Dedifferentiated amniotic fluid mesenchymal stem cell (primary cell): ENCODE measurements around the gene GIMAP8.
"Not testable (repeated sequence)": the region's sequence is repeated elsewhere in the genome, so short reads cannot be mapped to it uniquely, and the experiment has no call there.

ENCODE experiments used
- DNase-seq: peaks from one replicate; pipeline ENCODE4 v3.0.0-alpha.2; 2016; ENCODE audit errors: extremely low spot score

GIMAP8 gene

DNA sequence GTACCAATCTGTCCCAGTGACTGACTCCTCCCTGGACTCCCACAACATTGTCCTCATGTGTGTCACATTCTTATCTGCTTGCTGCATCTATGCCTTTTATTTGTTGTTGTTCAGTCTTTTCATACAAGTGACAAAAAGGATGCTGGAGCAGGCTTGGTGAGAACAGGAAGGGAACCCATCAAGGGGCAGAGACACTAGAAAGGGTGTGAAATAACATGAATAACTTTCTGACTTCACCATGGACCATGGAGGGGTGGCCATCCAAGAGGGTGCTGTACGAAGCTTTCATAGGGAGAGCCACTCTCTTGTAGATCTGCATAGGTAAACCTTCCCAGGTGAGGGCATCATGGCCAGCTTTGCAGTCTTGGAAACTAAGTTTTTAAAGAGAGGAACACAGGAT lies 14.5 kb downstream of the GIMAP8 start:
- no peak for DNase-seq

DNA sequence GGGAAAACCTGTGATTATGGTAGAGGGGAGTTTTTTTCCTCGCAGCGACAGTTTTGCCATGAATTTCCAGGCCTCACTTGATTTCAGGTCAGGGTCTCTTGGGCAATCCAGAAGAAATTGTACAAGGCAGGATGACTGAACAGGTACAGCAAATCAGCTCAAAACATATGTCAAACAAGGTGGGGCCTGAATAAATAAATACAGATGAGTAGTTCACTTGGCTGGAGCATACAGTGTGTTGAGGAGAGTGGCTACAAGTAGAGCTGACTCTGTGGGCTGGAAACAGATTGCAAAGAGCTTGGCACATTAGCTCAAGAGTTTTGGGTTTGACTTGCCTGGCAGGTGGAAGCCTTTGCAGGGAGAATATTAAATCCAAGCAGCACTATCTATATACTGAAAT lies 15.0 kb downstream of the GIMAP8 start:
- no peak for DNase-seq

DNA sequence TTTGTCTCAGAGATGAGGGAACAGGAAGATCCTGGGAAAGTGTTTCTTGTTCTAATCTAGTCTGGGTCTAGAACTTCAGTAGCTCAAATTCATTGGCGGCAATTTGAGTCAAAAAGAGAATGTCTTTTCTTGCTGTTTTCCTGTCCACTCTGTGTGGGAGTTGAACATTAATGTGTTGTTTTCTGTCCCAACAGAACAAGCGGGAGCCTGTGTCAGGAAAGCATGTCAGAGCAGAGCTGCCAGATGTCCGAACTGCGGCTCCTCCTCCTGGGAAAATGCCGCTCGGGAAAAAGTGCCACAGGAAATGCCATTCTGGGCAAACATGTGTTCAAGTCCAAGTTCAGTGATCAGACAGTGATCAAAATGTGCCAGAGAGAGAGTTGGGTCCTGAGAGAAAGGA lies 16.0 kb downstream of the GIMAP8 start:
- DNase-seq = no peak

DNA sequence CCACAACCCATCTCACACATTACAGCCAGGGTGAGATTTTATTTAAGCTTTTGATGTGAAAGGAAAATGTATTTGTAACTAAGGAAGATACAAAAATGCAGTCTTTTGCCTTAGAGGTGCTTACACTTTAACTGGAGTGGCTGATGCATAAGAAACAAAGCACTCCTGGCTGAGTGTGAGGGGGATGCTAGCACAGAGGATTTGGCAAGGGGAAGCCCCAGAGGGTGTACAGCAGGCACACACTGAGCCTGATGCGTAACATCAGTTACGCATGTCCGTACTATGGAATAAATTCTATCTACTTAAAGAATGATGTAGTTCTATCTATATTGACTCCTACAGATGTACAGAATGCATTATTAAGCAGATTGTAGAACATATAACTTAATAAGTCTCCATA lies 17.8 kb downstream of the GIMAP8 start:
- no peak for DNase-seq

DNA sequence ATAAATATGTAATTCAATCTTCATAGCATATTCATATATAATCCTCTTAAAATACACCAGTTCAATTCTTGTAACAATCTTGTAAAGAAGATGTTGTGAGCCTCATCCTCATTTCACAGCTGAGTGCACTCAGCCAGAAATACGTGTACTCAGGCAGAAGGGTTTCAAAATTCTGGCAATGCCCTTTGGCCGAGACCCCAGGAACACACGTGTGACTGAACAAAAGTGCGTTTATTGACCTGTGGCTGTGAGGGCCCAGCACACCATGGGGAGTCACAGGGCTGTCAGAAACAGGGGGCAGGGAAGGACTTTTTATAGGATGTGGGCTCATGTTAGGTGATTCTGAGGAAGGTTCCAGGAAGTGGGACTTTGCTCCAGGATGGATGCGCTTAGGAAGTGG lies 21.5 kb downstream of the GIMAP8 start:
- DNase-seq = no peak

DNA sequence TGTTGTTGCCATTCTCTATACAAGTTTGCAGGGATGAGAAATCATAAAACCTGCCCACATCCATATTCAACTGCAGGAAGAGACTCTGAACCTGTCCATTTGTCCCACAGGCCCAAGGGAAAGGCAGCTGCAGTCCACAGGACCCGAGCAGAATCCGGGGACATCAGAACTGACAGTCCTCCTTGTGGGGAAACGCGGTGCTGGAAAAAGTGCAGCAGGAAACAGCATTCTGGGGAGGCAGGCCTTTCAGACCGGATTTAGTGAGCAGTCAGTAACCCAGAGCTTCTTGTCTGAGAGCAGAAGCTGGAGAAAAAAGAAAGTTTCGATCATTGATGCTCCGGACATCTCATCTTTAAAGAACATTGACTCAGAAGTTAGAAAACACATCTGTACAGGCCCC lies 23.5 kb downstream of the GIMAP8 start:
- DNase-seq = no peak

DNA sequence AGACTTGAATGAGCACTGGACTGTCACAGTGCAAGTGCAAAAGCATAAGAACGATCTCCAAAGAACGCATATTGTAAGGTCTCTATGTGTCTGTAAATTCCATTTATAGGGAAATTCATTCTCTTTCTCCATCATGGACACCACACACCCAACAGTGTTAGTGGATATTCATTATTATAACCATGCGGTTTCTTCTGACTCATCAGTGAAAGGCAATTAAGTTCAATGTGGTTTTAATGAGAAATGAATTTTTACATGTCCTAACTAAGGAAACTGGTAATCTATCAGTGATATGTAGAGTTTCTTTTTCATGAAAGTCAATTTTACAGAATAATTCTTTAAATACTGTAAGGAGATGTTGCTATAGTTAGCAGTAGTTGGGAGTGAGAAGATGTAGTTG lies 25.9 kb downstream of the GIMAP8 start:
- DNase-seq = no peak

DNA sequence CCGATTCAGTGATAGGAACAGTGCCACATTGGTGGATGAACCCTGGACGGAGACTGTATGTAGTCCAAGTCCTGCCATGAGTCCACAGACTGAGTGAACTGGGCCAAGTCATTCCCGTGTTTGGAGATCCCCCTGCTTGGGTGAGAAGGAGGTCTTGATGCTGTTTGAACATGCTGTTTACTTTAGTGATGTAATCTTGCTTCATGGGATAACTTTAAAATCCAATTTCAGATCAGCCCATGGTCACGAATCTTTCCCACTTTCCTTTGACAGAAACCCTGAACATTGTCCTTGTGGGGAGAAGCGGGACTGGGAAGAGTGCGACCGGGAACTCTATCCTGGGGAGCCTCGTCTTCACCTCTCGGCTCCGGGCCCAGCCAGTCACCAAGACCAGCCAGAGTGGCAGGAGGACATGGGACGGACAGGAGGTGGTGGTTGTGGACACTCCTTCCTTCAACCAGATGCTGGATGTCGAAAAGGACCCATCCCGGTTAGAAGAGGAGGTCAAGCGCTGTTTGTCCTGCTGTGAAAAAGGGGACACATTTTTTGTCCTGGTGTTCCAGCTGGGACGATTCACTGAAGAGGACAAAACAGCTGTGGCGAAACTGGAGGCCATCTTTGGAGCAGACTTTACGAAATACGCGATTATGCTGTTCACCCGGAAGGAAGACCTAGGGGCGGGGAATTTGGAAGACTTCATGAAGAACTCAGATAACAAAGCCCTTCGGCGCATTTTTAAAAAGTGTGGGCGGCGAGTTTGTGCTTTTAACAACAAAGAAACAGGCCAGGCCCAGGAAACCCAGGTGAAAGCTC lies 26.6 kb downstream of the GIMAP8 start:
- DNase-seq = no peak

DNA sequence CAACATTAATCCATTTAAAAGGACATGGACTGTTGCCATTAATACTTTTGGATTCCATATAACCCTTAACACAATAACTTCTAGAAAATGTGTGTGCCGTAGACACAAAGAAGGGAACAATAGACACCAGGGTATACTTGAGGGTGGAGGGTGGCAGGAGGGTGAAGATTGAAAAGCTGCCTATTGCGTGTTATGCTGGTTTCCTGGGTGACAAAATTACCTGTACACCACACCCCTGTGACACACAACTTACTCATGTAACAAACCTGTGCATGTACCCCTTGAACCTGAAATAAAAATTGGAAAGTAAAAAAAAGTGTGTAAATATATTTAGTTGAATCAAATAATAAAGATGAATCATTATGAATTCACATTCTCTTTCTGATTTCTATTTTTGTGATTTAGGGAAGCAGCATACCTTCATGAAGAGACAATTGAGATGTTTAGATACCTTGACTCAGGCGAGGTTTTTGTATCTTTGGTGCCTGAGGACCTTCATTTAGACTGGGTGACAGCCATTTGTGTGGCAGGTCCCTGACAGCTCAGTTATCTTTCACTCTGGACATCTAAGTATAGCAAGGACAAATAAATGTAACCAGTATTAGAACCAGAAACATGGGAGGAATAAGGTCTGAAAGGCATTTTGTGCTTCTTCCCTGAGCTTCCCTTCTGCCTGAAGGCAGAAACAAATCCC lies 28.7 kb downstream of the GIMAP8 start:
- no peak for DNase-seq

DNA sequence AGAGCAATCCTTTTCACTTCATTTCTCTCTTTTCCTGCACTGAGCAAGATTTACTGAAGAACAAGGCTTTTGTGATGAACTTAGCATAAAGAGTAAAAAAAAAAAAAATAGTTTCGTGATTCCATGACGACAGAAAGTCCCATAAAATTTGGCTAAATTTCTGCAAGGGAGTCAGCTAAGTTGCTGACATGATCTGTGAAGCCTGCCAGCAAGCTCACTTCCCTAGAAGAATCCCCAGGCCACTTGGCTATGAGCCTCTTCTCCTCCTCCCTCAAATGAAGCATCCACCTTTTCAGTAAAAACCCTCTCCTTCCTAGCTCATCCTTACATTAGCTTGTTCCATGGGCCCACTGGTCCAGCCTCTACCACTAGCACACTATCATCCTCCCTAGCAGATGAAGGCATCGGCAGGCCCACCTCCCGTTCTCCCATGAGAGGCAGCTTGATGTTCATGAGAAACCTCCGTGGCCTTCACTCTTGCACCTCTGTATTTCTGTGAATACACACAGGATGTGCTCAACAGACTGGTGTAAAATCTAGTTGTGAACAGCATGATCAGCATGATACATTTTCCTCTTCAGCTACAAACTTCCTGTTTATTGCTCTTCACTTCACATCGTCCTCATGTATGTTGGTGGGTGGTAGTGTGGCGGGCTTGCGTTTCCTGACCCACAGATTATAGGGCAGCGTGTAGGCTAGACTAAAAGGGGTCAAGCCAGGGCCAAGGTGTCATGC lies 30.9 kb downstream of the GIMAP8 start:
- no peak for DNase-seq

DNA sequence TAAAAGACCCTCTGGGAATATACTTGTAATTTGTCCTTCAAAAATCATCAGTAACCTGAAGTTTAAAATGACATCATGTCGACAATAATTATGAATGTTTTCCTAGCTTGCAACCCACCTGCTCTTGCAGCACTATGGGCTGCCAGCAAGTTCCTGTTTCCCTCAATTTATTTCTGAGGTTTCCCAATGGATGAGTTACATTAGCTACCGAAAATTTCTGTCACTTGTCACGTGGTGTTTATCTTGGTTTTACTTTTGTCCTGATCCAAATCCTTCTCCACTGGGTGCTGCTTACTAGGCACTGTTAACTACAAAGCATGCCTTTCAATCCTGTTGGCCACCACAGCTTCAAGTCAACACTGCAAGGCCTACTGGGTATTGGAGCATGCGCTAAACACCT lies 31.5 kb downstream of the GIMAP8 start:
- no peak for DNase-seq

DNA sequence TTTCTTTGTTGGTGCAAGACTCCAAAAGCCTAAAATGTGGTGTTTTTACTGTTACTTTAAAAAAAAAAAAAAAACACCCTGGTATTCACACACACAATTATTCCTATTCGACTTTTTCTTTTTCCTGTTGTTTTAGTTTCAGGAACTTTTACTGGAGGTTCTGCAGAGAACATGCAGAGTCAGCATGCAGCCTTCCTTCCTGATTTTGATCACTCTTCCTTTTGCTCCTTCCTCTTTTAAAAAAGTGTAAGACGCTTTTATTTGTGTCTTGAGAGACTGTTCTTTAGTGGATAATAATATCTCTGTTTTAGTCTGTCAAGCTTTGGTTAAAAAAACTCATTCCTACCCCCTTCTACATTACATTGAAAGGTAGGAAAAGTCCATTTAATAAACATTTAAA lies 33.1 kb downstream of the GIMAP8 start:
- DNase-seq = not testable (repeated sequence)

DNA sequence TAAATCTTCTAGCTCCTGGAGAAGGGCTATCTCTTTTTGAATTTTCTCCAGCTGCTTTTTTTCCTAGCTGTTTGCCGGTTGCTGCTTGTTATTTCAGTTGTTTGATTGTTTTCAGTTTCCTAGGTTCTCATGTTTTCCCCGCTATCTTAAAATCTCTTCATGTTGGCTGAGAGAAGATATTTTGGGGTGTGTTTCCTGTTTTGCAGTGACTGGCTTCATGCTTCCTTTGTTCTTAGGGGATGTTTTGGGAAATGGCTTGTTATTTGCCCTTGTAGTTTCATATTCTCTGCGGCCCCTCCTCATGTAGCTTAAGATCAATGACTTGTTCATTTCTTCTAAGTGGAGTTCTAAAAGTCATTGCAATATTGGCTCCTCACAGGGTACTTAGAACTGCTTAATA lies 33.6 kb downstream of the GIMAP8 start:
- not testable (repeated sequence) for DNase-seq

DNA sequence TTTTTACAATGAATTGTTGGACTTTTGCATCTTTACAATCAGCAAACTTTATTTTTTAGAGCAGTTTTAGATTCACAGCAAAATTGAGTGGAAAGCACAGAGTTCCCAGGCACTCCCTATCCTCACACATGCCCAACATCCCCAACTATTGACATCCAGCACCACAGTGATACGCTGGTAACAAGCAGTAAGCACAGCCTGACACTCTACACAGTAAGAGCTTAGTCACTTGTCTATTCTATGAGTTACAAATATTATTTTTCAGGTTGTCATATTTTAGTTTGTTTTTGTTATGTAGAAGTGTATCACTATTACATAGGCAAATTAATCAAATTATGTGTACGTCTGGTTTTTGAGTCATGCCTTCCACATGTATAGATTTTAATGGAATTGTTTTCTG lies 37.2 kb downstream of the GIMAP8 start:
- DNase-seq = no peak

DNA sequence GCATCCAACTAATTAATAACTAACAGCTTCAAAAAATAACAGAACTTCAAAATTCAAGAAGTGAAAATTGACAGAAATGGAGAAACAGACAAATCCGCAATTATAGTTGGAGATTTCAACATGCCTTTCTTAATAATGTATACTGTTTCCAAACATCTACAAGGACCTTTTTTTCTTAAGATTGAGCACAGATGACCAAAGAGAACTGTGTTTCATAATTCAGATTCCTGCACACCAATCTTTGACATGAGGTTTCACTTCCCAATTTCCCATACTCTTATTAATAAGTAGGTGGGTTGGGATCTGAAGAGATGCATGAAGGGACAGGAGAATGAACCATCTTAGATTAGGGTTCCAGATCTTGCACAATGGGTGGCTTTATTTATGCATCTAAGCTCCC lies 39.4 kb downstream of the GIMAP8 start:
- no peak for DNase-seq

DNA sequence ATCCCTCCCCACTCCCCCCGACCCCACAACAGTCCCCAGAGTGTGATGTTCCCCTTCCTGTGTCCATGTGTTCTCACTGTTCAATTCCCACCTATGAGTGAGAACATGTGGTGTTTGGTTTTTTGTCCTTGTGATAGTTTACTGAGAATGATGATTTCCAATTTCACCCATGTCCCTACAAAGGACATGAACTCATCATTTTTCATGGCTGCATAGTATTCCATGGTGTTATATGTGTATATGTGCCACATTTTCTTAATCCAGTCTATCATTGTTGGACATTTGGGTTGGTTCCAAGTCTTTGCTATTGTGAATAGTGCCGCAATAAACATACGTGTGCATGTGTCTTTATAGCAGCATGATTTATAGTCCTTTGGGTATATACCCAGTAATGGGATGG lies 43.0 kb downstream of the GIMAP8 start:
- DNase-seq = not testable (repeated sequence)

DNA sequence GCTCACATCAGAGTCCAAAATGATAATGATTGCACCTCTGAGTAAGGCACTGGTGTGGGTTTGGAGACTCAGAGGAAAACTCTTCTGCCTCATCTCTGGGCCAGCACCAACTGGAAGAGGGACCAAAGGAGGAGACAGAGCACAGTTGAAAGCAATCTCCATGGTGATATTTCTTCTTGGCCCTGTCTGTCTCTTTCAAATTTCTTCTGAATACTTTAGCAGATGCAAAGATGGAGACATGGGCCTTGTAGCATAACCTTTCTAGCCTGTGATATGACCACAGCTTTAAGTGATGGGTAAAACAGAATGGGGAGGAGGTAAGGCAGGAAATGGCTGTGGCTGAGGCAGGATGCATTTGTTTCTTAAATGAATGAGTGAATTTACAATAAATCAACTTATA lies 52.1 kb downstream of the GIMAP8 start:
- DNase-seq = no peak

DNA sequence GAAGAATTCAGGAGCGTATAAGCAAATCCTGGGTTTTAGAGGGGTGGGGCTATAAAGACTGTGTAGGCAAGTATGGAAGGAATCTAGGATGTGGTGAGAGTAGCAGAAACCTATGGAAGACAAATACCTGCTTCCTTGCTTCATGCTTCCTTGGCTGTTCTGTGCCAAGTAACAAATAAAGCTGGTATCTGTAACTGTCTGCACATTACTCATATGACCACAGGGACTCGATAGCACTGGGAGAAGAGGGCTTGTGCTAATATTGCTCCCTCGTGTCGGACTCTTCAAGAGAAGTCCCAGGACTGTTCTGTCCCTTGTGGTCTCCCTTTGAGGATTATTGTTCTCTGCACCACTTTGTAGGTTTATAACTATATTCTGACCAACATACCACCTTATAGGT lies 52.7 kb downstream of the GIMAP8 start:
- DNase-seq = no peak

DNA sequence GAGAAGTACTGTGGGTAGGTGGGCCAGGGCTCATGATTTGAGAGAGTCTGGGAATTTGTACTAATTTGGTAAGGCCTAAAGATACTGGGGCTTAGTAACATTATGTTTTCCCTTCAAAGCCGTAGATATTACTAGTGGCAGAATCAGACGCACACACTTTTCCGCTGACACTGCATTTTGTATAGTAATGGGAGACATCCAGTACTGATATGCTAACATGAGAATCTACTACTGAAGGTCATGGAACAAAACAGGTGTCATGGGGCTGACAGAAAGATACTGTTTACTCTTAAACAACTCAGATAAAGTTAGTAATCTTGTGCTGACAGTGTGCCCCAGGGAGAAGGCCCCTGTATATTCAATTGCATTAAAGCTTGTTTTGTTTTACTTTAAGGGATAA lies 53.2 kb downstream of the GIMAP8 start:
- DNase-seq = no peak

DNA sequence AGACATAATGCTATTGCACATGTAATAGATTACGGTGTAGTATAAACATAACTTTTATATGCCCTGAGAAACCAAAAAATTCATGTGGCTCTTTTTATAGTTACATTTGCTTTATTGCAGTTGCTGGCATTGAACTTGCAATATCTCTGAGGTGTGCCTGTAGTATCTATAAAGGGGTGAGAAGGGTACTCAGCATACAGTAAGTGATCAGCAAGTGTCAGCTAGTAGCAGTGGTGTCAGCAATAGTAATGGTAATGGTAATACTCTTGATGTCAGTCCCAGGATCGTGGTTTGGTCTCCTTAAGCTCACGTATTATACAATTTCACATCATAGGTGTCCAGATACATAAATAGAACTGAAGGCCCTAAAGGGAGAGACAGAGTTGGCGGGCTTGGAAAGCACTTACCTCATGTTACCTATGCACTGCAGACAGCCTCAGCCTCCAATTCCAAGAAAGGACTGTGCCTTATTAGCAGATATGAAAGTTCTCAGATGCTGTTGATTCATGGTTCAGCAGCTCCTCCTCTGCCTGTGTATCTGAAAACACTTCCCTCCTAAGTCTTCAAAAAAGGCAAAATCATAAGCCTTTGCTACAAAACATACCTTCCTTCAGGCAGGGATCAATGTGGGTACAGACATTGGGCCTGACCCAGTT lies 57.6 kb downstream of the GIMAP8 start:
- no peak for DNase-seq

DNA sequence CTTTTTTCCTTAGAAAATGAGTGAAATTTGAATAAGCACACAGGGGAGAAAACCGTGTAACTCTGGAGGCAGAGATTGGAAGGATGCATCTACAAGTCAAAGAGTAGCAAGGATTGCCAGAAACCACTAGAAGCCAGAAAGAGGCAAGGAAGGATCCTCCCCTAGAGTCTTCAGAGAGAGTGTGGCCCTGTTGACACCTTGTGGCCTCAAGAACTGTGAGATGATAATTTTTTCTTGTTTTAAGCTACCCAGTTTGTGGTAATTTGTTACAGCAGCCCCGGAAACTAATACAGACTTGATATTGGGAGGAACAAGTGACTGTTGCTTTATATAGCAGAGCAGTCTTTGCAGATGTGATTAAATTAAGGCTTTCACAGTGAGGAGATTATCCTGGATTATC lies 60.6 kb downstream of the GIMAP8 start:
- DNase-seq = no peak

DNA sequence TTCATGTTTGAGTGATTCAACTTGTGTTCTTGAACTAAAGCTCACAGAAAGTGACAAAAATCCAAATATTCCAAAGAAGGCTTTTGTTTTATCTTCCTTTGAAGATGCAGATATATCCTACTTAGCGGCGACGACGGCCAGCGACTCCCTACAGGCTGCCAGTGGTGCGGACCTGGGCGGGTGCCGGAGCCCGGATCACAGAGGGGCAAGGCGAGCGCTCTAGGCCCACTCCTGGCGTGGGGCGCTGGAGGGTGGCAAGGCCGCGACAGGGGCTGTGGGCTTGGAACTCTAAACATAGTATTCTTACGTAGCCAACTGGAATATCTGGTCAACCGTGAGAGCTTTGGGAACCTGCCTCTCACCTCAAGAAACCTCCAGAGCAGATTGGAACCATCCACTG lies 63.3 kb downstream of the GIMAP8 start:
- no peak for DNase-seq
